ENCODE measurements around the gene SYCE3.

The SYCE3 gene

GRCh38 chr22:50575426-50575941 is 12.8 kb upstream of the SYCE3 start:
- FAIRE-seq, result no peak

- FAIRE-seq, result no peak
Observed at GRCh38 chr22:50574383-50574755, 11.7 kb upstream of the SYCE3 start.

GRCh38 chr22:50573491-50574382 is 11.0 kb upstream of the SYCE3 start:
- FAIRE-seq, result no peak

GRCh38 chr22:50572965-50573364 is 10.2 kb upstream of the SYCE3 start:
- no peak for FAIRE-seq

GRCh38 chr22:50571264-50572175 is 8.8 kb upstream of the SYCE3 start:
- FAIRE-seq, result no peak

- FAIRE-seq, result no peak
Observed at GRCh38 chr22:50570861-50571260, 8.1 kb upstream of the SYCE3 start.

GRCh38 chr22:50569896-50570535 is 7.3 kb upstream of the SYCE3 start:
- no peak for FAIRE-seq

GRCh38 chr22:50569041-50569459 is 6.3 kb upstream of the SYCE3 start:
- no peak for FAIRE-seq

- no peak for FAIRE-seq
Observed at GRCh38 chr22:50568626-50569025, 5.9 kb upstream of the SYCE3 start.

GRCh38 chr22:50567721-50568252 is 5.1 kb upstream of the SYCE3 start:
- FAIRE-seq, result no peak

GRCh38 chr22:50564289-50564688 is 1.6 kb upstream of the SYCE3 start:
- FAIRE-seq, result no peak

- no peak for FAIRE-seq
Observed at GRCh38 chr22:50563413-50564160, 868 bp upstream of the SYCE3 start.

GRCh38 chr22:50561401-50562358 is 1.0 kb downstream of the SYCE3 start:
- FAIRE-seq, result no peak

- FAIRE-seq, result no peak
Observed at GRCh38 chr22:50560034-50560433, 2.7 kb downstream of the SYCE3 start.

- FAIRE-seq, result no peak
Observed at GRCh38 chr22:50556703-50557102, 6.0 kb downstream of the SYCE3 start.

- no peak for FAIRE-seq
Observed at GRCh38 chr22:50553310-50553709, 9.4 kb downstream of the SYCE3 start.

- FAIRE-seq, result no peak
Observed at GRCh38 chr22:50551160-50551752, 11.5 kb downstream of the SYCE3 start.

- no peak for FAIRE-seq
Observed at GRCh38 chr22:50550395-50550794, 12.3 kb downstream of the SYCE3 start.

GRCh38 chr22:50548921-50549790 is 13.6 kb downstream of the SYCE3 start:
- no peak for FAIRE-seq
